GM23338 (cell line): ENCODE results near the gene MRPL52. TPM values are rescaled to one million over a fixed set of nuclear protein-coding genes. Genes with fewer than 3 reads are reported as not detected.

ENCODE experiments used
- ATAC-seq: fragments of 200-7000 bp; cut with Tn5 transposase; 3 replicates; pipeline ENCODE4 v1.9.1; 2020
- DNase-seq: peaks from one replicate; pipeline ENCODE4 v3.0.0-alpha.2; 2015; ENCODE audit warnings: low spot score
- H2AFZ ChIP-seq: fragments of 200-600 bp; sonication (generic); 2 replicates; pipeline ENCODE4 v1.8.0; 2016; ENCODE audit warnings: antibody characterized with exemption, mild to moderate bottlenecking, moderate library complexity
- H3F3A ChIP-seq: fragments of 200-600 bp; sonication (generic); replicated peaks from 2 replicates; pipeline ENCODE4 v1.8.0; 2017; ENCODE audit warnings: antibody characterized with exemption, mixed run types, low read depth
- H3K27ac ChIP-seq: fragments of 200-600 bp; sonication (generic); 2 replicates; pipeline ENCODE4 v1.6.1; 2016; ENCODE audit warnings: low read depth
- H3K27me3 ChIP-seq: fragments of 200-600 bp; sonication (generic); 2 replicates; pipeline ENCODE4 v1.8.0; 2016; ENCODE audit warnings: mild to moderate bottlenecking, mixed run types, moderate library complexity; ENCODE audit not compliant: insufficient read depth
- H3K36me3 ChIP-seq: fragments of 200-600 bp; sonication (generic); 2 replicates; pipeline ENCODE4 v1.8.0; 2016; ENCODE audit warnings: mild to moderate bottlenecking; ENCODE audit not compliant: insufficient read depth
- H3K4me1 ChIP-seq: fragments of 200-600 bp; sonication (generic); 2 replicates; pipeline ENCODE4 v1.8.0; 2016; ENCODE audit warnings: mild to moderate bottlenecking, moderate library complexity; ENCODE audit not compliant: insufficient read depth
- H3K4me2 ChIP-seq: fragments of 200-600 bp; sonication (generic); 2 replicates; pipeline ENCODE4 v1.7.1; 2017; ENCODE audit warnings: mixed run types
- H3K4me3 ChIP-seq: fragments of 200-600 bp; sonication (generic); 2 replicates; pipeline ENCODE4 v1.6.1; 2016; ENCODE audit warnings: mixed run types
- H3K79me2 ChIP-seq: fragments of 200-600 bp; sonication (generic); replicated peaks from 2 replicates; pipeline ENCODE4 v1.8.0; 2017; ENCODE audit warnings: mild to moderate bottlenecking; ENCODE audit not compliant: insufficient read depth
- H3K9me2 ChIP-seq: fragments of 200-600 bp; sonication (generic); 2 replicates; pipeline ENCODE4 v1.8.0; 2017; ENCODE audit not compliant: insufficient read depth
- H4K20me1 ChIP-seq: fragments of 200-600 bp; sonication (generic); replicated peaks from 2 replicates; pipeline ENCODE4 v1.8.0; 2017; ENCODE audit warnings: mild to moderate bottlenecking; ENCODE audit not compliant: insufficient read depth
- H3K27ac Mint-ChIP-seq: 2 replicates; pipeline ENCODE4 v1.8.0; 2020; ENCODE audit warnings: inconsistent platforms, mild to moderate bottlenecking, moderate library complexity, mixed read lengths
- H3K27me3 Mint-ChIP-seq: 3 replicates; pipeline ENCODE4 v1.8.0; 2022; ENCODE audit warnings: low read depth, mild to moderate bottlenecking, moderate library complexity, mixed read lengths, inconsistent platforms; ENCODE audit not compliant: insufficient read depth, poor library complexity
- H3K36me3 Mint-ChIP-seq: 3 replicates; pipeline ENCODE4 v1.8.0; 2021; ENCODE audit warnings: low read depth, mild to moderate bottlenecking, inconsistent platforms, moderate library complexity, mixed read lengths
- H3K4me1 Mint-ChIP-seq: 3 replicates; pipeline ENCODE4 v1.8.0; 2020; ENCODE audit warnings: mild to moderate bottlenecking, inconsistent platforms, mixed read lengths
- H3K4me3 Mint-ChIP-seq: 3 replicates; pipeline ENCODE4 v1.8.0; 2021; ENCODE audit warnings: moderate library complexity, mild to moderate bottlenecking, inconsistent platforms, mixed read lengths
- H3K9me3 Mint-ChIP-seq: 3 replicates; pipeline ENCODE4 v1.8.0; 2020; ENCODE audit warnings: moderate library complexity, mild to moderate bottlenecking, inconsistent platforms, mixed read lengths
- CTCF ChIP-seq, 2 experiments: fragments of 200-600 bp in 1 of 2; sonication (generic) in 1 of 2; conservative IDR thresholded peaks; 2 replicates each; pipeline versions ENCODE4 v1.5.1 to v1.6.1; 2016 to 2017; ENCODE audit warnings: antibody characterized with exemption in 2 of 2, low read depth in 2 of 2, mild to moderate bottlenecking in 2 of 2, moderate library complexity in 1 of 2
- JUNB ChIP-seq: IDR thresholded peaks from one replicate; pipeline ENCODE4 v1.6.1; 2016; ENCODE audit warnings: antibody characterized with exemption; ENCODE audit not compliant: unreplicated experiment
- POLR2AphosphoS5 ChIP-seq: IDR thresholded peaks from 2 replicates; pipeline ENCODE4 v1.6.1; 2016; ENCODE audit warnings: antibody characterized with exemption, low read depth
- ZNF114 ChIP-seq: fragments of 250-450 bp; sonication (Bioruptor Pico); IDR thresholded peaks from 2 replicates; pipeline ENCODE4 v1.5.0; 2020; ENCODE audit warnings: mild to moderate bottlenecking, moderate library complexity
- polyA plus RNA-seq: library from polyadenylated mRNA; unstranded; fragments of >200 nt; fragmentation: Nextera tagmentation; extraction: Ambion mirVana; gene quantifications from 2 replicates; pipeline ENCODE4 v1.2.1, GENCODE V29; 2016
- total RNA-seq: library from RNA; depleted of rRNA; stranded (reverse); fragments of >200 nt; shearing (Covaris generic); gene quantifications from 2 replicates; pipeline ENCODE4 v1.2.3, GENCODE V29; 2014
- TF ChIP-seq, protein P1 (sequence below): IDR thresholded peaks from one replicate; pipeline ENCODE4 v1.6.1; 2018; ENCODE audit warnings: antibody characterized with exemption; ENCODE audit not compliant: unreplicated experiment
- TF ChIP-seq, protein P2 (sequence below): fragments of 250-450 bp; sonication (Bioruptor Pico); IDR thresholded peaks from 2 replicates; pipeline ENCODE4 v1.5.0; 2020; ENCODE audit warnings: mild to moderate bottlenecking, moderate library complexity

MRPL52 gene
- total and polyA plus RNA-seq, 2 experiments from 2014 or later = 131 to 617 TPM

DNA sequence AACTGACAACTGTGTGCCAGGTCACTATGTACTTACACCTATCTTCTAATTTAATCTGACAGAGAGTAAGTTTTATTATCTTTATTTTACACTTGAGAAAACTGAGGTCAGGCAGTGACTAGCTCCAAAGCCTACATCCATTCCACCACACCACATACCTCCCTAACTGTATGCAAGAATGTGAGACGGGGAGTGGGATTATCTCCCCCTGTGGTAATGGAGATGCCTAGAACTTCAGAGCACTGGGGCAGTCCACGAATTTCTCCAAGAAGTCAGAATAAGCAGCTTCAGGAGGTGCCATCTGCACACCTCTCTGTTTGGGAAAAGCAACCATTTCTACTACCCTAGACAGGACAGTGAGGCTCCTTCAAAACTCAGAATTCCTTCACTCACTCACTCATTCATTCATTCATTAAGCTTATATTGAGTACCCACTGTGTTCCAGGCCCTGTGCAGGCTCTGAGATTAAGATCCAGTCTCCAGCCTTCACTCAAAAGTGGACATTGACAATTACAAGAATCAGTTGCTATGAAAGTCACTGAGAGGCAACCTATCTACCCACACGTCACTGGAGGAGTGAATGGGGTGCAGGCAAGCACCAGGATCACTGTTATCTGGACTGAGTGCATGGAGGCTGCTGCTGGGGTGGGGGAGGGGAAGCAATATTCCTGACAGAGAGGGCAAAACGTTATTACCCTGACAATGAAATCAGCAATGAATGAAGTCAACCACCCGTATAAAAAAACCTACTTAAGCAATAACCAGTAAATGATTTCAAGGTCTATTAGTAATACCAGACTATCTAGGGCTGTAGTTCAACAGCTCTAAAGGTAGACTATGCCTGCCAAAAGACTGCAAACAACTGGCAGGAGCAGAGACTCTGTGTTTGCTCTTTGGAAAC lies 32.4 kb upstream of the MRPL52 start:
- H3K4me2 ChIP-seq = peak overlapping the region; percentile 10; the same call in 1 of the 2 replicates
- Mint-ChIP-seq H3K27me3 (peaks cover 15% of the 10 kb centered on the region), H3K4me3 (no peak overlapping the region), H3K36me3 (peaks cover 4% of the 10 kb centered on the region), H3K27ac (peak overlapping the region; percentile 84; the same call in 1 of the 2 replicates), H3K4me1 (peaks cover 18% of the 10 kb centered on the region), H3K9me3 (peaks cover 6% of the 10 kb centered on the region; the same call in 2 of the 3 replicates)
- H2AFZ ChIP-seq = no peak overlapping the region
- H3K4me3 ChIP-seq = no peak overlapping the region
- TF ChIP-seq POLR2AphosphoS5 (no peak), JUNB (no peak), CTCF (conservative IDR thresholded peaks at IDR 0.05; ENCODE audit: low read depth in 2 of 2) (no peak), ZNF114 (CRISPR knock-in tag) (no peak)
- TF ChIP-seq, protein P1, sequence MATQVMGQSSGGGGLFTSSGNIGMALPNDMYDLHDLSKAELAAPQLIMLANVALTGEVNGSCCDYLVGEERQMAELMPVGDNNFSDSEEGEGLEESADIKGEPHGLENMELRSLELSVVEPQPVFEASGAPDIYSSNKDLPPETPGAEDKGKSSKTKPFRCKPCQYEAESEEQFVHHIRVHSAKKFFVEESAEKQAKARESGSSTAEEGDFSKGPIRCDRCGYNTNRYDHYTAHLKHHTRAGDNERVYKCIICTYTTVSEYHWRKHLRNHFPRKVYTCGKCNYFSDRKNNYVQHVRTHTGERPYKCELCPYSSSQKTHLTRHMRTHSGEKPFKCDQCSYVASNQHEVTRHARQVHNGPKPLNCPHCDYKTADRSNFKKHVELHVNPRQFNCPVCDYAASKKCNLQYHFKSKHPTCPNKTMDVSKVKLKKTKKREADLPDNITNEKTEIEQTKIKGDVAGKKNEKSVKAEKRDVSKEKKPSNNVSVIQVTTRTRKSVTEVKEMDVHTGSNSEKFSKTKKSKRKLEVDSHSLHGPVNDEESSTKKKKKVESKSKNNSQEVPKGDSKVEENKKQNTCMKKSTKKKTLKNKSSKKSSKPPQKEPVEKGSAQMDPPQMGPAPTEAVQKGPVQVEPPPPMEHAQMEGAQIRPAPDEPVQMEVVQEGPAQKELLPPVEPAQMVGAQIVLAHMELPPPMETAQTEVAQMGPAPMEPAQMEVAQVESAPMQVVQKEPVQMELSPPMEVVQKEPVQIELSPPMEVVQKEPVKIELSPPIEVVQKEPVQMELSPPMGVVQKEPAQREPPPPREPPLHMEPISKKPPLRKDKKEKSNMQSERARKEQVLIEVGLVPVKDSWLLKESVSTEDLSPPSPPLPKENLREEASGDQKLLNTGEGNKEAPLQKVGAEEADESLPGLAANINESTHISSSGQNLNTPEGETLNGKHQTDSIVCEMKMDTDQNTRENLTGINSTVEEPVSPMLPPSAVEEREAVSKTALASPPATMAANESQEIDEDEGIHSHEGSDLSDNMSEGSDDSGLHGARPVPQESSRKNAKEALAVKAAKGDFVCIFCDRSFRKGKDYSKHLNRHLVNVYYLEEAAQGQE = no peak
- TF ChIP-seq, protein P2, sequence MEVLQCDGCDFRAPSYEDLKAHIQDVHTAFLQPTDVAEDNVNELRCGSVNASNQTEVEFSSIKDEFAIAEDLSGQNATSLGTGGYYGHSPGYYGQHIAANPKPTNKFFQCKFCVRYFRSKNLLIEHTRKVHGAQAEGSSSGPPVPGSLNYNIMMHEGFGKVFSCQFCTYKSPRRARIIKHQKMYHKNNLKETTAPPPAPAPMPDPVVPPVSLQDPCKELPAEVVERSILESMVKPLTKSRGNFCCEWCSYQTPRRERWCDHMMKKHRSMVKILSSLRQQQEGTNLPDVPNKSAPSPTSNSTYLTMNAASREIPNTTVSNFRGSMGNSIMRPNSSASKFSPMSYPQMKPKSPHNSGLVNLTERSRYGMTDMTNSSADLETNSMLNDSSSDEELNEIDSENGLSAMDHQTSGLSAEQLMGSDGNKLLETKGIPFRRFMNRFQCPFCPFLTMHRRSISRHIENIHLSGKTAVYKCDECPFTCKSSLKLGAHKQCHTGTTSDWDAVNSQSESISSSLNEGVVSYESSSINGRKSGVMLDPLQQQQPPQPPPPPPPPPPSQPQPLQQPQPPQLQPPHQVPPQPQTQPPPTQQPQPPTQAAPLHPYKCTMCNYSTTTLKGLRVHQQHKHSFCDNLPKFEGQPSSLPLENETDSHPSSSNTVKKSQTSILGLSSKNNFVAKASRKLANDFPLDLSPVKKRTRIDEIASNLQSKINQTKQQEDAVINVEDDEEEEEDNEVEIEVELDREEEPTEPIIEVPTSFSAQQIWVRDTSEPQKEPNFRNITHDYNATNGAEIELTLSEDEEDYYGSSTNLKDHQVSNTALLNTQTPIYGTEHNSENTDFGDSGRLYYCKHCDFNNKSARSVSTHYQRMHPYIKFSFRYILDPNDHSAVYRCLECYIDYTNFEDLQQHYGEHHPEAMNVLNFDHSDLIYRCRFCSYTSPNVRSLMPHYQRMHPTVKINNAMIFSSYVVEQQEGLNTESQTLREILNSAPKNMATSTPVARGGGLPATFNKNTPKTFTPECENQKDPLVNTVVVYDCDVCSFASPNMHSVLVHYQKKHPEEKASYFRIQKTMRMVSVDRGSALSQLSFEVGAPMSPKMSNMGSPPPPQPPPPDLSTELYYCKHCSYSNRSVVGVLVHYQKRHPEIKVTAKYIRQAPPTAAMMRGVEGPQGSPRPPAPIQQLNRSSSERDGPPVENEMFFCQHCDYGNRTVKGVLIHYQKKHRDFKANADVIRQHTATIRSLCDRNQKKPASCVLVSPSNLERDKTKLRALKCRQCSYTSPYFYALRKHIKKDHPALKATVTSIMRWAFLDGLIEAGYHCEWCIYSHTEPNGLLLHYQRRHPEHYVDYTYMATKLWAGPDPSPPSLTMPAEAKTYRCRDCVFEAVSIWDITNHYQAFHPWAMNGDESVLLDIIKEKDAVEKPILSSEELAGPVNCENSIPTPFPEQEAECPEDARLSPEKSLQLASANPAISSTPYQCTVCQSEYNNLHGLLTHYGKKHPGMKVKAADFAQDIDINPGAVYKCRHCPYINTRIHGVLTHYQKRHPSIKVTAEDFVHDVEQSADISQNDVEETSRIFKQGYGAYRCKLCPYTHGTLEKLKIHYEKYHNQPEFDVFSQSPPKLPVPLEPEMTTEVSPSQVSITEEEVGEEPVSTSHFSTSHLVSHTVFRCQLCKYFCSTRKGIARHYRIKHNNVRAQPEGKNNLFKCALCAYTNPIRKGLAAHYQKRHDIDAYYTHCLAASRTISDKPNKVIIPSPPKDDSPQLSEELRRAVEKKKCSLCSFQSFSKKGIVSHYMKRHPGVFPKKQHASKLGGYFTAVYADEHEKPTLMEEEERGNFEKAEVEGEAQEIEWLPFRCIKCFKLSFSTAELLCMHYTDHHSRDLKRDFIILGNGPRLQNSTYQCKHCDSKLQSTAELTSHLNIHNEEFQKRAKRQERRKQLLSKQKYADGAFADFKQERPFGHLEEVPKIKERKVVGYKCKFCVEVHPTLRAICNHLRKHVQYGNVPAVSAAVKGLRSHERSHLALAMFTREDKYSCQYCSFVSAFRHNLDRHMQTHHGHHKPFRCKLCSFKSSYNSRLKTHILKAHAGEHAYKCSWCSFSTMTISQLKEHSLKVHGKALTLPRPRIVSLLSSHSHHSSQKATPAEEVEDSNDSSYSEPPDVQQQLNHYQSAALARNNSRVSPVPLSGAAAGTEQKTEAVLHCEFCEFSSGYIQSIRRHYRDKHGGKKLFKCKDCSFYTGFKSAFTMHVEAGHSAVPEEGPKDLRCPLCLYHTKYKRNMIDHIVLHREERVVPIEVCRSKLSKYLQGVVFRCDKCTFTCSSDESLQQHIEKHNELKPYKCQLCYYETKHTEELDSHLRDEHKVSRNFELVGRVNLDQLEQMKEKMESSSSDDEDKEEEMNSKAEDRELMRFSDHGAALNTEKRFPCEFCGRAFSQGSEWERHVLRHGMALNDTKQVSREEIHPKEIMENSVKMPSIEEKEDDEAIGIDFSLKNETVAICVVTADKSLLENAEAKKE = peak; percentile 77; the same call in 1 of the 2 replicates
- H3K27me3 ChIP-seq = no peaks in the 10 kb centered on the region
- peak; percentile 97 for ATAC-seq
- no peak overlapping the region for H3K27ac ChIP-seq
- no peaks in the 10 kb centered on the region for H3F3A ChIP-seq
- no peaks in the 10 kb centered on the region for H3K36me3 ChIP-seq
- no peaks in the 10 kb centered on the region for H3K79me2 ChIP-seq
- peaks cover 17% of the 10 kb centered on the region for H3K4me1 ChIP-seq
- H3K9me2 ChIP-seq = peaks cover 10% of the 10 kb centered on the region; the same call in 1 of the 2 replicates
- peak; percentile 61 for DNase-seq
- H4K20me1 ChIP-seq = no peaks in the 10 kb centered on the region
